PC-3 (cell line): ENCODE results near the gene NR5A1. TPM values are rescaled to one million over a fixed set of nuclear protein-coding genes. Genes with fewer than 3 reads are reported as not detected.

ENCODE experiments used
- ATAC-seq: fragments of 200-7000 bp; cut with Tn5 transposase; 2 replicates; pipeline ENCODE4 v1.9.1; 2020; ENCODE audit warnings: mild to moderate bottlenecking, moderate library complexity
- BruUV-seq: library from RNA; stranded (reverse); fragments of 400-500 nt; replicated peaks from 2 replicates; lab custom pipeline; 2021; lab: Mats Ljungman, UMichigan
- CTCF ChIA-PET: fragments of 300-600 bp; sonication (Branson Sonifier 250); formaldehyde crosslinking; loops from one replicate; lab custom pipeline; 2022; ENCODE audit warnings: antibody characterized with exemption; lab: Charles Lee
- POLR2A ChIA-PET: fragments of 300-600 bp; sonication (Branson Sonifier 250); formaldehyde crosslinking; loops from one replicate; lab custom pipeline; 2022; ENCODE audit warnings: antibody characterized with exemption; ENCODE audit not compliant: unreplicated experiment; lab: Charles Lee
- DNase-seq: peaks from one replicate; pipeline ENCODE4 v3.0.0-alpha.2; 2015
- H2AFZ ChIP-seq: fragments of 300-600 bp; sonication (generic); 2 replicates; pipeline ENCODE4 v1.6.0; 2016; ENCODE audit warnings: antibody characterized with exemption, low read length
- H3F3A ChIP-seq: fragments of 300-600 bp; sonication (generic); one replicate; pipeline ENCODE4 v1.6.0; 2017; ENCODE audit warnings: antibody characterized with exemption, low read length, control low read depth, mild to moderate bottlenecking; ENCODE audit not compliant: unreplicated experiment
- H3K27ac ChIP-seq: fragments of 300-600 bp; sonication (generic); 2 replicates; pipeline ENCODE4 v1.5.1; 2016; ENCODE audit warnings: mild to moderate bottlenecking, low read length
- H3K27me3 ChIP-seq: fragments of 300-600 bp; sonication (generic); 2 replicates; pipeline ENCODE4 v1.6.1; 2016; ENCODE audit warnings: low read length, mixed read lengths
- H3K36me3 ChIP-seq: fragments of 300-600 bp; sonication (generic); 2 replicates; pipeline ENCODE4 v1.6.1; 2016; ENCODE audit warnings: low read depth, mixed run types, low read length, mixed read lengths
- H3K4me1 ChIP-seq: fragments of 300-600 bp; sonication (generic); 2 replicates; pipeline ENCODE4 v1.5.1; 2016; ENCODE audit warnings: low read length; ENCODE audit not compliant: insufficient read depth
- H3K4me2 ChIP-seq: fragments of 300-600 bp; sonication (generic); 2 replicates; pipeline ENCODE4 v1.6.0; 2016; ENCODE audit warnings: low read length
- H3K4me3 ChIP-seq: fragments of 300-600 bp; sonication (generic); 2 replicates; pipeline ENCODE4 v1.5.1; 2016; ENCODE audit warnings: mild to moderate bottlenecking, low read length, mixed read lengths
- H3K79me2 ChIP-seq: fragments of 300-600 bp; sonication (generic); 2 replicates; pipeline ENCODE4 v1.6.1; 2017; ENCODE audit warnings: low read length, mixed read lengths
- H3K9ac ChIP-seq: fragments of 300-600 bp; sonication (generic); 2 replicates; pipeline ENCODE4 v1.6.0; 2016; ENCODE audit warnings: mild to moderate bottlenecking, low read length
- H3K9me2 ChIP-seq: fragments of 300-600 bp; sonication (generic); replicated peaks from 2 replicates; pipeline ENCODE4 v1.6.1; 2016; ENCODE audit warnings: mixed run types, low read length, mixed read lengths
- H3K9me3 ChIP-seq: fragments of 300-600 bp; sonication (generic); 2 replicates; pipeline ENCODE4 v1.6.1; 2016; ENCODE audit warnings: low read length, mixed read lengths
- H4K20me1 ChIP-seq: fragments of 300-600 bp; sonication (generic); 2 replicates; pipeline ENCODE4 v1.6.1; 2016; ENCODE audit warnings: low read length, mixed read lengths
- EZH2 ChIP-seq: fragments of 300-600 bp; sonication (generic); IDR thresholded peaks from one replicate; pipeline ENCODE4 v1.6.1; 2017; ENCODE audit warnings: antibody characterized with exemption, mild to moderate bottlenecking, low read length; ENCODE audit not compliant: unreplicated experiment
- EZH2phosphoT487 ChIP-seq: fragments of 300-600 bp; sonication (generic); IDR thresholded peaks from 2 replicates; pipeline ENCODE4 v1.6.1; 2018; ENCODE audit warnings: mild to moderate bottlenecking, antibody characterized with exemption, low read length, borderline replicate concordance
- intact Hi-C: fragments of 100-400 bp; cut with micrococcal nuclease; formaldehyde crosslinking; loops from 2 replicates; pipeline ENCODE4 v1.9.0; 2023
- total RNA-seq: library from RNA; depleted of rRNA; stranded (reverse); fragments of >200 nt; gene quantifications from 2 replicates; pipeline ENCODE4 v1.2.3, GENCODE V29; 2014
- TF ChIP-seq, protein P1 (sequence below): fragments of 300-600 bp; sonication (generic); conservative IDR thresholded peaks from 2 replicates; pipeline ENCODE4 v1.5.1; 2017; ENCODE audit warnings: antibody characterized with exemption, low read depth, mild to moderate bottlenecking, low read length

The NR5A1 gene
- total RNA-seq, 1 experiment from 2014 or later: not detected

DNA sequence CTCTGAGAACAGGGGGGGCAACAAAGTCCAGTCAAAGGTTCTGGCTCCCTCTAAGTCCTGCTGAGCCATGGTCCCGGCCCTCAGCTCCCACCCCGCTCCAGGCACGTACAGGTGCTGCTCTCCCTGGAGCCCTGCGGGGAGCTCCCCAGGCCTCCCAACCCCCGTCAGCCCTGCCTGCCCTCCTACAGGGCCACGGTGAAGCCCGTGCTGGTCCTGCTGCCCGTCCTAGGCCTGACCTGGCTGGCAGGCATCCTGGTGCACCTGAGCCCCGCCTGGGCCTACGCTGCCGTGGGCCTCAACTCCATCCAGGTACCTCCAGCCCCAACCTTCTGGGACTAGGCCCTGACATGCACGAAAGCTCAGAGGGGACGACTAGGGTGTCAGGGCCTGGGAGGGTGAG, 36.9 kb downstream of the NR5A1 start:
- Histone ChIP-seq H3K9me3 (no peaks in the 10 kb centered on the region), H3K4me2 (no peak overlapping the region), H4K20me1 (no peaks in the 10 kb centered on the region), H3K79me2 (no peaks in the 10 kb centered on the region), H3K9ac (no peak overlapping the region), H3K27me3 (no peaks in the 10 kb centered on the region), H3K4me3 (no peak overlapping the region), H3F3A (no peaks in the 10 kb centered on the region), H3K9me2 (no peaks in the 10 kb centered on the region), H2AFZ (no peak overlapping the region), H3K27ac (no peak overlapping the region), H3K4me1 (no peaks in the 10 kb centered on the region), H3K36me3 (no peaks in the 10 kb centered on the region)
- ChIA-PET CTCF (no interaction called here), POLR2A (no interaction called here)
- ATAC-seq (no peak), DNase-seq (no peak)
- BruUV-seq: no TSS peak
- TF ChIP-seq EZH2phosphoT487: no peak
- TF ChIP-seq EZH2: no peak
- TF ChIP-seq, protein P1, sequence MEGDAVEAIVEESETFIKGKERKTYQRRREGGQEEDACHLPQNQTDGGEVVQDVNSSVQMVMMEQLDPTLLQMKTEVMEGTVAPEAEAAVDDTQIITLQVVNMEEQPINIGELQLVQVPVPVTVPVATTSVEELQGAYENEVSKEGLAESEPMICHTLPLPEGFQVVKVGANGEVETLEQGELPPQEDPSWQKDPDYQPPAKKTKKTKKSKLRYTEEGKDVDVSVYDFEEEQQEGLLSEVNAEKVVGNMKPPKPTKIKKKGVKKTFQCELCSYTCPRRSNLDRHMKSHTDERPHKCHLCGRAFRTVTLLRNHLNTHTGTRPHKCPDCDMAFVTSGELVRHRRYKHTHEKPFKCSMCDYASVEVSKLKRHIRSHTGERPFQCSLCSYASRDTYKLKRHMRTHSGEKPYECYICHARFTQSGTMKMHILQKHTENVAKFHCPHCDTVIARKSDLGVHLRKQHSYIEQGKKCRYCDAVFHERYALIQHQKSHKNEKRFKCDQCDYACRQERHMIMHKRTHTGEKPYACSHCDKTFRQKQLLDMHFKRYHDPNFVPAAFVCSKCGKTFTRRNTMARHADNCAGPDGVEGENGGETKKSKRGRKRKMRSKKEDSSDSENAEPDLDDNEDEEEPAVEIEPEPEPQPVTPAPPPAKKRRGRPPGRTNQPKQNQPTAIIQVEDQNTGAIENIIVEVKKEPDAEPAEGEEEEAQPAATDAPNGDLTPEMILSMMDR: no peak
- intact Hi-C loops: no loop called here

- ChIA-PET CTCF (no interaction called here), POLR2A (no interaction called here)
- intact Hi-C loops: no loop called here
- Histone ChIP-seq H3K27ac (no peak overlapping the region), H3K4me3 (no peak overlapping the region), H3F3A (no peaks in the 10 kb centered on the region), H3K4me2 (no peak overlapping the region), H3K27me3 (no peaks in the 10 kb centered on the region), H3K4me1 (no peaks in the 10 kb centered on the region), H2AFZ (no peak overlapping the region), H3K9me2 (no peaks in the 10 kb centered on the region), H3K79me2 (no peaks in the 10 kb centered on the region), H4K20me1 (no peaks in the 10 kb centered on the region), H3K36me3 (no peaks in the 10 kb centered on the region), H3K9ac (no peak overlapping the region), H3K9me3 (no peaks in the 10 kb centered on the region)
- TF ChIP-seq, protein P1: no peak
- TF ChIP-seq EZH2phosphoT487 (no peak), EZH2 (no peak)
- ATAC-seq (no peak), DNase-seq (no peak)
- no TSS peak for BruUV-seq
Observed at GRCh38 chr9:124469011-124469832, 38.0 kb downstream of the NR5A1 start.

DNA sequence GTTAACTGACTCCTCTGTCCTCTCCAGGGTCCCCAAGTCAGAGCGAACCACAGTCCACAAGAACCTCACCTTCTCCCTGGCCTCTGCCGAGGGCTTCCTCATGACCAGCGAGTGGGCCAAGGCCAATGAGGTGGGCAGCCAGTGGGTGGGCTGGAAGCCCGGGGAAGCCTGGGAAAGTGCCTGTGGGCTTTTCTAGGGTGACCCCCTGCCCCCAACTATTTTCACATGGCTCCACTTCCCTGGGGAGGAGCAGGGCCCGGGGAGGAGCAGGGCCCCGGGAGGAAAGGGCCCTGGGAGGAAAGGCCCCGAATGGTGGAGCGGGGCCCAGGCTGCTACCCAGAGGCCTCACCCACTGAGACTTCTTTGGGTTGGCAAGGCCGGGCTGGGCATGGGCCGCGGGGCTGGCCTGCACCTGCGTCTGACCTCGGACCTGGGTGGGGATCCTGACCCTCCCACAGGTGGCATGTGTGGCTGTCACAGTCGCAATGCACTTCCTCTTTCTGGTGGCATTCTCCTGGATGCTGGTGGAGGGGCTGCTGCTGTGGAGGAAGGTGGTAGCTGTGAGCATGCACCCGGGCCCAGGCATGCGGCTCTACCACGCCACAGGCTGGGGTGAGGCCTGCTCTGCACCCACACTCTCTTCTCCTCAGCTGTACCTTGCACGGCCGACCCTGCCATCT, 39.0 kb downstream of the NR5A1 start:
- DNase-seq: no peak
- no peak for ATAC-seq
- CTCF ChIA-PET: no interaction called here

More for the DNA sequence above, 39.0 kb downstream of the NR5A1 start:
- TF ChIP-seq, protein P1: no peak
- TF ChIP-seq EZH2phosphoT487: no peak
- no peak for TF ChIP-seq EZH2
- intact Hi-C loops: no loop called here
- BruUV-seq: no TSS peak
- no peaks in the 10 kb centered on the region for H3F3A ChIP-seq
- H3K4me1 ChIP-seq: no peaks in the 10 kb centered on the region
- H3K27me3 ChIP-seq: no peaks in the 10 kb centered on the region
- no peak overlapping the region for H3K4me2 ChIP-seq
- no peaks in the 10 kb centered on the region for H3K9me2 ChIP-seq
- H3K9me3 ChIP-seq: no peaks in the 10 kb centered on the region
- H4K20me1 ChIP-seq: no peaks in the 10 kb centered on the region
- H3K27ac ChIP-seq: no peak overlapping the region
- H3K4me3 ChIP-seq: no peak overlapping the region
- H3K9ac ChIP-seq: no peak overlapping the region
- H3K36me3 ChIP-seq: no peaks in the 10 kb centered on the region
- no peaks in the 10 kb centered on the region for H3K79me2 ChIP-seq
- no peak overlapping the region for H2AFZ ChIP-seq
- POLR2A ChIA-PET: no interaction called here
